Stimulated activated CD8-positive, alpha-beta memory T cell treated with anti-CD3 and anti-CD28 coated beads, Interleukin-12 subunit alpha, Interleukin-12 subunit beta, amount 100 ng/mL, for 24 hours (primary cell): Measurements from ENCODE around the gene CDH2.

ENCODE experiments used
- DNase-seq: peaks from one replicate; pipeline ENCODE4 v3.0.0-alpha.2; 2020; ENCODE audit errors: extremely low read depth

The CDH2 gene

DNA sequence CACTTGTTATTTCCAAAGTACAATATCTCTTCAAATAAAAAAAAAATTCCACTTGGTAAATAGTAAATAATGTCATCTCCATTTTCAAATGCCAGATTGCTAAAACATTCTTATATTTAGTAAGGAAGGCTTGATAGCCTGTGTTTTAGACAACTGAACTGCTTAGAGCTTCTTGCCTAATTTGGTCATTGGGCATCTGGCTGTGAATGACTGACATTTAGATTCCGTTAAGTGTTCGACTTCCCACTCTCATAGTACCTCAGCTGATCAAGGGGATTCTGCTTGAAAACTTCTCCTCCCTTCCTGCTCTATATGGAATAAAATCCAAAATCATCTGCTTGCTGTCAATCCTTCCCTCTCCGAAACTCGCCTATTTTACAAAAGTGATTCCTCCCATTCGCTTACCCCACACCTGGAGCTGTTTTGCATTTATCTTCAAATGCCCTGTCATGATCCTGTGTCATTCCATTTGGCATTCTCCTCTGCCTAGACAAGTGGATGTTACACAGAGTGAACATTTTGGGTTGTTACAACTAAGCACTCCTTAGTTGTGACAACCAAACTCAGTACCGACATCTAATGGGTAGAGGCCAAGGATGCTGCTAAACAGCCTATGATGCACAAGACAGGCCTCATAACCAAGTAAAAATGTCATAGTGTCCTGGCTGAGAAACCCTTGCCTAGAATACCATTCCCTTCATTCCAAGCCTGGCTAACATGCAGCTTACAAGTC lies 181.0 kb downstream of the CDH2 start:
- DNase-seq: no peak

DNA sequence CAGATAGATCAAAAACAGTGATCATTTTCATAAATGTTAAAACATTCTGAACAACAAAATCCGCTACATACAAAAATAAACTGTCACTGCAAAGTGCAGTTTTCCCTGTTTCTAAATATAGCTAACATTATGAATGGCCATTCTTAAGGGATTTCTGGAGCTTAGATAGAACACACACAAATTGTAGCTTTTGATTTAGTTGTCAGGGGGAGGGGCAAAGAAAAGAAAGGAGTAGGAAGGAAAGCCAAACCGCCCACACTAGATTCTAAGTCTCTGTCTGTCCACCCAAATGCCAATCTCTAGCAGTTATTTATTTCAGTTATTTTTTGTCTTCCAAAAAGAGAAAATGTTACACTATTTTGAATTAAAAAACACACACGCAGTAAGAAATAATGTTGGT lies 182.4 kb downstream of the CDH2 start:
- DNase-seq: no peak

DNA sequence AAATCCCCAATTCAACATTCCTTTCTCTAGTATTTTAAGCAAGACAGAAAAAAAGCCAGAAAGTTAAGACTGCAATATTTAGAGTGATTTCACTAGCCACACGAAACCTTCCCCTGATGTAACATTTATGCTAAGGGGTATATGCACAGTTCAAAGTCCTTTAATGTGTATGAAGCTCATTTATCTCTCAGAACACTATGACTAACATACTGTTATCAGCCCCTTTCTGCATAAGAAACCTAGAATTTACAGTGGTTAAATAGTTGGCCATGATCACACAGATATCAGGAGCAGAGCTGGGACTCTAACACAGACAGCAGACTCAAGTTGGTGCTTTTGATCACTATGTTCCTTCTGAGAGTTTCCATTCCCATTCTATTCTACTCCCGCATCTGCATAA lies 185.5 kb downstream of the CDH2 start:
- no peak for DNase-seq

DNA sequence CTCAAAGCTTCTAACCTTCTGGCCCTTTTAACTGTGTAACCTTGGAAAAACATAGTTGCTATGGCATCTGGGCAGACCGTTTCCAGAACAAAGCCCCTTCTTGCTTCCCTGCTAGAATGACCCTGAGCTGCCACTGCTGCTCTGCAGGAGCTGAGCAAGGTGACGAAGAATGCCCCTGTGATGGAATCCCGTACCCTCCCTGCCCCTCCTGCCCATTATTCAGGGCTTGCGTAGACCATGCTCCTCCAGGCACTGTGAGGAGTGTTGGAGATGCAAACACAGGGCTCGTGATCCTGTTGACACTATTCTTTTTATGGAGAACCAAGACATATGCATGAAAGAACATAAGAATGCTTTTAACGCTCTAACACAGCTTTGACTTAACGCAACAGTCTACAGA lies 191.1 kb downstream of the CDH2 start:
- no peak for DNase-seq

DNA sequence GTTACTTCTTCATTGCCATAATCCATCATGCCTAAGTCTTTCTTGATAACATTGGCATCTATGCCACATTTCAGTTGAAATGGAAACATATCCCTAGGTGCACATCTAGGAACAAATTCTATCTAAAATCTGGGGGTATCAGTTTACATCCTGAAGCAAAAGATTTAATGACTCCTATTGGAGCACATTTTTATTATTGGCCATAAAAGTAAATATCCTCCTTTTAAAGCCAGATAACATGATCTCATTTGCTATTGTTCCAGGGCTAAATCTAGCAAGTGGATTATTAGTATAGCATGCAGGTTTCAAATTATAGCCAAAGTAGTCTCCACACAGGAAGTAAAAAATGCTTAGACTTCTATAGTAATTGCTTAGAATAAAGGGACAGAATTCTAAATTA lies 193.2 kb downstream of the CDH2 start:
- no peak for DNase-seq

DNA sequence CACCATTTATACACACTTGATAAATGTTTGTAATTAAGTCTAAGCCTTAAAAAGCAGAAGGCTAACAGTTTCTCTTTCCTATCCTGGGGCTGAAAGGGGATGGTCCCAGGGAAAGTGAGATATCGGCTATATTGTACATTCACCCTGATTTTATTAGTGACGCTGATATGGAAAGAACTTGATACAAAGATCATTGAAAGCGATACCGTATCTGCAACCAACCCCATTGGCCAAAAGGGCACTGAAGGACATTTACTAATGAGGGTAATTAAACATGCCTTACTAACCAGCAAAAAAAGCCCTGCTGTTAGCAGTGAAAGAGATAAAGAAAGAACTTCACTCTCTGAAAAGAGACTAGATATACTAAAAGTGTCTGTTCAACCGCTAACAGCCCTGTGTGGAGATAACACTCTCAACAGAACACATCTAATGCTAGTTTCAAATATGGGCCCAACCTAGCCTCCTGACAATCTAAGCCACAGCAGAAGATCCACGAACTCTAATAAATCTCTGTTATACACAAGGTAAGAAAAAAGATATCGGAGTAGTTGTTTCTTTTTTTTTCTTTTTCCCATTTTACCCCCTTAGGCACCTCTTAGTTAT lies 200.0 kb downstream of the CDH2 start:
- DNase-seq: no peak

DNA sequence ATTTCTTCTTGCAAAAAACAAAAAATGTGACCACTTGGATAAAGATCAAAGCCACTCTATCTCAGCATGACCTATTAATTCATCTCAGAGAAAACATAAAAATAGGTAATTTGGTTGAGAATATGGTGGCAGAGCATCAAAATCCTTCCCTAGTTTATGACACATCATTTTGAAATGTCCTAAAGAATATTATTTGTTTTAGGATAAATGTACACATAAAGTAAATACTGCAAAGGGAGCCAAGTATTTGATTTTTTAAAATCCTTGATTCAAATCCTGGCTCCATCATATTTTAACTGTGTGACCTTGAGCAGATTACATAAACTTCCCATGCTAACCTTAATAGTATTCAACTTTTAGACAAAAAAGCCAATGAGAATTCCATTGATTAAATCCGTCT lies 206.6 kb downstream of the CDH2 start:
- DNase-seq: no peak

DNA sequence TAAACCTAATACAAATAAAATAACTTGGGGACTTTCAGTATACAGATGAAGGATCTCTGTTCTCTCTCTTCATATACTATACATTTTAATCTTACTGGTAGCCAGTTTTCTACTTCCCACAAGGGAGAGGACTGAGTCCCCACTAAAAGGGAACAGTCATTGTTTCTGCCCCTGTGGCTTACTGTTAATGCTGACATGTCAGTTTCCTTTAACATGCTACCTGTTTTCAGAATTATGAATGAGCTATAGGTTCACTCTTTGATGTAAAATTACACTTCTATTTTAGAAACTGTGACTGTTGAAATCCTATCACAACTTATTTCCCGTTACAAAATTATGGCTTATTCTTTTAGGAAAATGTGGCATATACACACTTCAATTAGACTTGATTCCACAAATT lies 207.7 kb downstream of the CDH2 start:
- no peak for DNase-seq

DNA sequence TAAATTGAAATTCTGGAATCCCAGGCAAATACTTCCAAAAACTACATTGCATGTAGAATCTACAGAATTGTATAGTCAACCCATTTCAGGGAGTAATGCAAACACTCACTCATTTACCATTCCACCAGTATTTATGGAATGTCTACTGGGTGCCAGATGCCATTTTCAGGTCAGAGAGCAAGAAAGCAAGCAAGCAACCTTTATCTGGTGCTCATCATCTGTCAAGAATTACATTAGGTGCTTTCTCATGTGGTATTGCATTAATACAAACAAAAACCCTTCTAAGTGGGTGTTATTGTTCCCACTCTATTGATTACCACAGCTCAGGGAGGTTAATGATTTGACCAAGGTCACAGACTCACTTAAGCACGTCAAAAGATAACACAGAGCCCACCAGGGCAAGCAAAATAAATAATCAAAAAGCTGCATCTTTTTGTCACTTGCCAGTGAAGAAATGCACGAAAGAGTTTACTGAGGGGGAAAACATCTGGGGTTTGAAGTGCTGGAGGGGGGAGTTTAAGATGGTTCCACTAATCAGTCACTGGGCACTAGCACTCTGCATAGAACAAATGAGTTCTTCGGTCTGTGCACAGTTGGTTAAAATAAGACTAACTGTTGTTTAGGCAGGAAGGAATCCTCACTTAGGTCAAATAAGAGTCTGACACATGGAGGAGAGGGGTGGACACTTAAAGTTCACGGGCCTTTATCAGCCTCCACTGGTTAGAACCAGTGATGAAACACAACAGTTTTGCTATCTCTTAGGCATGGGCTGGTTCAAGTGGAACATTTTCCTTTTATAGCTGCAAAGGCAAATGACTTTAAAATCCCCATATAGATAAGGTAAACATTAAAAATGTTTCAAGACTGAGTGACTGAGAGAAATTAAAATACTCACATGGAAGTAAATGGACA lies 208.8 kb downstream of the CDH2 start:
- no peak for DNase-seq

DNA sequence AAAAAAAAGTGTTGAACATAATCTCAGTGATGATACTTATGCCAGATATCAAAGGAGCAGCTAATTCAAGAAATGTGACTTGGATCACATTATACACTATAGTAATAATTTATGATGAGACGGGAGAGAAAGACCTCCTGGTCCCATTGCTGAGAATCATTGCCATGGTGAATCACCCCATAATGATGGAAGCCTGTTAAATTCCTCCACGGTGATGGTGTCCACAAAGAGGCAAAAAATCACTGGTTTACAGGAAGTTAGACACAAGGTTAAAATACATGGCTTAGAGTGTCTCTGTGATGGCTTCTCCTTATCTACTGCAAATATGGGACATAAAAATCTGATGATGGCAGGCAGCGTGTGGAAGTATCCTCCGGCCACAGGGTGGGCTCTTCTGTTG lies 210.0 kb downstream of the CDH2 start:
- DNase-seq: no peak

DNA sequence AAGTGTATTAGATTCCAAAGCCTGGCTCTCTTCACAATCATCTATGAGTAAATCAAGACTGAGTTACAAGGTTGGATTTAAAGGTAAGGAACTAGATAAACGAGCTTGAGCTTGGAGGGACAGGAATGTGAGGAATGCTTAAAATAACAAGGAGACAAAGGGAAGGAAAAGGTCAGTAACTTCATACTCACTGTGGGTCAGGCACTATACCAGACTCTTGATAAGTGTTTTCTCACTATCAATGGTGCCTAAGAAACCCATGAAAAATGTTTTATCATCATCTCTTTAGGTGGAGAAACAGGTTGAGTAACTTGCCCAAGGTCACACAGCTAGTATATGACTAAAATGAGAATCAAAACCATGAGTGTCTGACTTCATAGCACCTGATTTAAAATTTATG lies 212.1 kb downstream of the CDH2 start:
- DNase-seq: no peak

DNA sequence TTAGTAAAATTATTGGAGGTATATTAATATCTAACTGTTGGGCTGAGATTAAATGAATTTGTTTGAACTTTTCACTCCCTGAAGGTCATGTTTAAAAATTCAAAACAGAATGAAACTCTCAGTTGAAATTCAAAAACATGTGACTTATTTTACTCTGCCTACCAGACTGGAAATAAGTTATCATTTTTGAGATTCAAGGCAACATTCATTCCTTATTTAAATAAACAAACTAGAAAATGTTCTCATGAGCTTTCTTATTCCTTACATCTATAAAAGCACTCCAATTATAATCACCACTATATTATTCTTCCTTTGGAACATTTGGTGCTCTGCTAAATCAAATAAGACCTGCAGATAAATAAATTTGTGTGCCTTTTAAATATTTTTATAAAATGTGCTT lies 217.8 kb downstream of the CDH2 start:
- DNase-seq: no peak

DNA sequence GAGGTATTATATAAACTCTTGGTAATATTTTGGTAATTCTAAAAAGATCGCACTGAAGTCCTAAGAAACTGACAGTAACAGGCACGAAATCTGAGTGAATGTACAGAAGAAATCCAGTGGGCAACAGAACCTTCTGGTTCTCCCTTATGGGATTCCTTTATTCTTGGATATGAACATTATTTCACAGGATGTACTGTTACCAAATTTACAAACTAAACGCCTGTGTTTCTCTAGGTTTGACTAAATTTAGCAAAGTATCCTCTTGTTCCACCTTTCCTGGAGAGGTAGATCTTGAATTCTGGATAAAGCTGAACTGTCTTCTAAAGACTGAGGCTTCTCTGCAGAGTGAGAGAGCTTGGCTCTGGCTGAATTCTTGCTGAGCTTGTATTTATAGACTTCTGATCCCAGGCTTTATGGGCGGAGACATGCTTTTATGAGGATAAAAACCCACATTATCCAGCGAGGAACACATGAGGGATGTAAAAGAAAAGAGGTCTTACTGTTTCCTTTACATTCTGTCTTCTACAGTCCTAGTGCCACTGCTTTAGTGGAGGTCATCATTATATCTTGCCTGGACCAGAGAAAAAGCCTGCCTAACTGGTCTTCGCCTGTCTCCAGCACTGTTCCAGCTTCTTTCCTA lies 220.8 kb downstream of the CDH2 start:
- no peak for DNase-seq

DNA sequence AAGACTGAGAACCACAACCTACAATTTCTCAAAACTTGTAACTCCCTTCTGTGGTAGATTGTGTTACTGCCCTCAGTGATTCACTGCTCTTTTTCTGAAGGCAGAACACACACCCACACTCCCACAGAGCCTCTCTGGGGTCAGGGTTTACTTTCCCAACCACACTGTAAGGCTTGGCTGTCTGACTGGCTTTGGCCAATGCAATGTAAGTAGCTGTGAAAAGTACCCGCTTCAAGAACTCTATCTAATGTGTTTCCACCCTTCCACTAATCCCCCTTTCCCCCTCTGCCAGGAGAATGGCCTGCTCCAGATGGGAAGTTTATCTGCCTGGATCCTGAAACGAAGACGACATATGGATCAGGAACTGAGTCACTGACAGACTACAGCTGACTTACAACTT lies 222.7 kb downstream of the CDH2 start:
- DNase-seq: no peak

DNA sequence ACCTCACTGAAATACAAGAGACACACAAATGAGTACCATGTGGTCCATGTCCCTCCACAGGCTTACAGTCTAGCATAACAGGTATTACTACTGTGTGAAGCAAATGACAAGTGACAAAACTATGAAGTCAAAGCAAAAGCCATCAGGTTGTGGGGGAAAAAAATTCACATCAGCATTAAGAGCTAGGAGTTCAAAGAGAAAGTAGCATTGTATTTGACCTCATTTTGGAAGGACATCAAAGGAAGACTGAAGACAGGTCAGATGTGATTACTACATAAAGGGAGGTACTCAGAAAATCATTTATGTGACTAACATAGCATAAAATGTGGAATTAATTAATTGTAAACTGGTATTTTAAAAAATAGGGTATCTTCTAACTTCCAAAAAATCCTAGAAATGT lies 224.2 kb downstream of the CDH2 start:
- no peak for DNase-seq

DNA sequence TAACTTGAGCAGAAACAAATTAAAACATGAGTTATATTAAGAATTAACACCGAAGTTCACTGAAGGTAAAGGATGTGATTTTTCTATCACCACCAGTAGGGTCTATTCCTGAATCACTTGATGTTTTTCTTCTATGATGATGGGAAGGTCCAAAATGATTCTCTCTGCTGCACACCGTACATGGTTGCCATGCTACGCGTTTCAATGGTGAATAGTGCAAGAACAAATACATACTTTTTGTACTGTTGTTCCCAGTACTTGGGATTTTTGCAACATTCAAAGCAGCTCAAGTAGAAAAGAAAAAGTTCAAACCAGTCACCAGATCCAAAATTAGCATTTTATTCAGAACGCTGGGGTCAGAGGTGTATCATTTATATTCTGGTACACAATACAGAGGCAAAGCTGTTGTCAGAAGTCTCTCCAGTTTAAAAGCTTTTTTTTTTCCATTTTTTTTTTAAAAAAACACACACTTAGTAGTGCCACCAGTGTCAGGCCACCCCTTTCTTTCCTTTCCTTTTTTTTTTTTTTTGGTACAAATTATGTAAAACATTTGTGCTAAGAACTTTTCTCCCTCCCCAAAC lies 226.2 kb downstream of the CDH2 start:
- no peak for DNase-seq

DNA sequence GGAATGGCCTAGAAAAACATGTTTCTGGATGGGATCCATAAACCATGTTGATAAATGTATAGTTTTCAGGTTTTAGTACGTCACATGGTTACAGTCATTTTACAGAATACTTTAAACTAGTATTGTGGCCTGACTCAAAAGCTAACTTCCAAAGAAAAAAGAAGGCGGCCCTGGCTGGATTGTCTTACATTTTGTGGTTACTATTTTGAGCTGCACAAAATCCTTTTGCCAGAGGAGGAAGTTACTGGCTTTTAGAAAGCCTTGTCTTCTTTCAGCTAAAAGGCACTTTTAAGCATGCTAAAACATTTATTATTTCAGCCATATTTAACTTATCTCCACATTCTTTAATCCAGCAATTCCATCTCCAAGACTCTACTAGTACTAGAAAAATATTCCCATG lies 227.9 kb downstream of the CDH2 start:
- no peak for DNase-seq

DNA sequence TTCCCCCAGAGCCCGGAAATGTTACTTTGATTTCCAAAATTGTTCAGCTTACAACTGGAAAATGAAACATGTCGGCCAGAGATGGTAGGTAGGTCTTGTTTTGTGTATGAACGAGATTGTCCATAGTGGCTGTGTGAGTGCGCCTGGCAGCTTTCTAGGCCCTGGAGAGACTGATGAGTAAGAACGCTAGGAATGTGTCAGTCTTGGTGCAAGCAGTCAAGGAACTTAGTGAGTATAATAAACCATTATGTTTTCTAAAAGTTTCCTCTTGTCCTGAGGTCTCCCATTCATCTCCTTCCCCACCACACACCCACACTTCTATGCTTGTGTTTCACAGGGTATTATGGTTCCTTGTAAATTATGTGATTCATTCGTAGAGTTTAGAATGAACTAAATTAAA lies 234.2 kb downstream of the CDH2 start:
- DNase-seq: no peak

DNA sequence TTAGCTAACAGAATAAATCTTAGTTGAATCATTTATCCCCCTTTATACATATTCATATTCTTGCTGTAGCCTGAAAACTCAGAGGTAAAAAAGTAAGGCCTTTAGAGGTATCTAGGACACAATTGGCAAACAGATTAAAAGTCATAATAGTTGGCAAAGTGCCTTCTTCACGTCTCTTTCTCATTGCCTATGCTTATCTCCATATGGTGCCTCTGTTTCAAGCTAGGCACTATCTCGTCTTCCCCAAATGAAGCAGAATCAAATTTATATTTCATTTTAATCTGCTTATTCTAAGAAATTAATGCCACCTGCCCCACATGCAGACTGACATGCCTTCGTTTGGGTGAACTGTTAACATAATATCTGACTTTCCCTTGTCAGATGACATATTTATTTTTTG lies 245.4 kb downstream of the CDH2 start:
- DNase-seq: no peak

DNA sequence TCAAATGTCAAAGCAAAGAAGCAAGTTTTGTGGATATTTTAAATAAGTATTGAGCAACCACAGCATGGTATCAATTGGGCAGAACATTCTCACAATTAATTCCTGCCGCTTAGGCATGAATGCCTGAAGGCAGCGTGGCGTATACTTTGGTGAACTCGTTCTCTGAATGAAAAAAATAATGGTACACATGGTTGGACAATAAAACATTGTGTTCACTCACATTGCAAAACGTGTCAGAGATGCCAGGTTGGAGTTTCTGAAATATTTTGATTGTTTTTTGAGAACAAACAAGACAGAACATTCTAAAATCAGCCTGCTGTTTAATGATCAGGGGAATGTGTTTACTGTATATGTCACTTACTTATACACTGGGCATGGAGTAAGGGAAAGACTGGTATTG lies 254.2 kb downstream of the CDH2 start:
- DNase-seq: no peak

DNA sequence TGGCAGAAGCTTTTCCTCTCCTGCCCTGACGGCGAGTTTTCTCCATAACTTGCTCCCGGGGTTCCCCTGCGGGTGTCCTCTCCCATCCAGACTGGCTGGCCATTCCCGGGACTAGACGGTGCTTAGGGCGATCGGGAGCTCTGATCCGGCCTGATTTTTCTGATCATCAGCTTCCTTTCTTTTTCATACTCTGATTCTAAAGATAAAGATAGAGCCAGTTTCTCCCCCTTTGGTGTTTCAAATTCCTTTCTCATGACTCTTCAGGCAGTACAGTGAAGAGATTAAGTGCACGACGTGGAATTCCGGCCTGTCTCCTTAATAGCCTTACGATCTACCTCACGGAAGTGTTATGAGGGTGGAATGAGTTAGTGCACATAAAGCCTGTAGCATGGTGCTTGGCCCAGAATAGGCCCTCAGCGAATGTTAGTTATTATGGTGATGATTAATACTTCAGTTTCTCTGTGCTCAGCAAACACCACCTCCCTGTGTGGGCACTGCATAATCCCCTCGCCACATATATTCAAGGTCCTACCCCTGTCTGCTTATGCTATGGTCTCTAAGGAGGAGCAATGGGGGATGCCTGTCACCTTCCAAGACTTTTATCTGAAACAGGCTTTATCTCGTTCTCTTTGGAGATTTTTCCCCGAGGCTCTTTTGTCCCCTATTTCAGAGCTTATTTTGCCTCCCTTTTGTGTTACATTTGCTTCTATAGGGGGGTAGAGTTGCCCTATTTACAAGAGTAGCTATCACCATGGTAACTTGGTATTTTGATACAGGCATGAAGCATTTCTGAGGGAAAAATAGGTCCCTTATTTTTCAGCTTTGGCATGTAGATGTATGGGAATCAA lies 254.8 kb downstream of the CDH2 start:
- DNase-seq: no peak
